HG03064 (cell line): ENCODE results near the gene GPN2.
A peak's percentile ranks its signal among the peaks of the same experiment; 100 is the strongest.
"Not testable (repeated sequence)": the region's sequence is repeated elsewhere in the genome, so short reads cannot be mapped to it uniquely, and the experiment has no call there.

ENCODE experiments used
- ATAC-seq: cut with Tn5 transposase; IDR thresholded peaks from one replicate; pipeline ENCODE4 v1.9.1; 2021; ENCODE audit warnings: low read depth; ENCODE audit not compliant: unreplicated experiment

Gene GPN2

DNA sequence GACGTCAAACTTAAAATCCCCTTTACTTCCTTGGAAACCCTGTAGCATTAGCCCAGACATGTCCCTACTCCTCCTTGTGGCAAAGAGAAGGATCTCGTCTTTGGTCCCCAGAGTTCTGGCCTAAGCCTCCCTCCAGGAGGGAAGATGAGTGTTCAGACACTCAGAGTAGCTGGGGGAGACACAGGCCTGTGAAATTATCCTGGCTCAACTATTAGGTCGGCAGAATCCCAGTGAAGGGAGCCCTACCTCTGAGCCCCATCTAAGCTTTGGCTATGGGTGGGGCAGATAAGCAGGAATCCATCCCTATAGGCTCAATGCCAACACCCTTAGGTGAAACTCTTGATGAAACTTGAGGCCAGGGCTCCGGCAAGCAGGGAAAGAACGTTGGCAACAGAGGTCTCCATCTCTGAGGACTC, 28.8 kb downstream of the GPN2 start:
- no peak for ATAC-seq

DNA sequence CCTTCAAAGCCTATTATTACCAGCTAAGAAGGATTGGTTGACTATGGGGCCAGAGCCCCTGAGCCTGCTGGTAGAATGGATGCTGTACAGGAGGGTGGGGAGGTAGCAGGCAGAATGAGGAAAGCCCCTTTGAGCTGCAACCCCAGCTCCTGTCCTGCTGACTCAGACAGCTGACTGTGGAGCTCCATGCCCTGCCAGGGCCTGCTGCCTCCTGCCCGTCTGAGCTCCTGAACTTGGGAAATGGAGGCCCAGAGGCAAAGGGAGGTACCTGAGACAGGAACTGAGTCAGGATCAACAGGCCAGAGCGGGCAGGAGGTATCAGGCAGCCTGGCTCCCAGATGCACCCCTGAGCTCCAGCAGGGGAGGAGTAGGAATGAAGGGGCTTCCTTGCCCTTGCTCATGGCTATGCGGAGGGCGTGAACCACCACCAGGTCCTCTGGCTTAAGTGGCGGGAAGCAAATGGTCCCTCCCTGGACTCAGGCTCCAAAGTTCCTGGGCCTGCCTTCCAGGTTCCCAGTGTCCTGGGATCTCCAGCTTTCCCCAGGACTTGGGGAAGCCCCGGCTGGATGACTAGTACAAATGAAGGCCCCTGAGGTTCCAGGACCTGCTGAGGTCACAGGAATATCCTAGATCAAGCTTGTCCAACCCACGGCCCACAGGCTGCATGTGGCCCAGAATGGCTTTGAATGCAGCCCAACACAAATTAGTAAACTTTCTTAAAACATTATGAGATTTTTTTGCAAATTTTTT, 31.0 kb downstream of the GPN2 start:
- no peak for ATAC-seq

DNA sequence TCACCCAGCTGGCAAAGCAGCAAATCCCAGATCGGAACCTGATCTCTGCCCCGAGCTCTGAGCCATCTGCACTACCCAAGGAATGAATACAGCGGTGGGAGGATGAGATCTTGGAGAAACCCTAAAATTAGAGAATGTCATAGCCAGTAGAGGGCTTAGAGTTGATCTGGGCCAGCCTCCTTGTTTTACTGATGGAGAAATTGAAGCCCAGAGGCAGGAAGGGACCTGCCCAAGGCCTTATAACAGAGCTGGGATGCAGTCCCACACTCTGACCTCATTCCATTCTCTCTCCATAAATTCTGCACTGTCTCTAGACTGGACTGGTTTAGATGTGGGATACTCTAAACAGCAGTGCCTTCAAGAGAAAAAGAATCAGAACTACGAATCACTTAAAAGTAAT, 31.9 kb downstream of the GPN2 start:
- ATAC-seq, result no peak

- ATAC-seq, result no peak
These were observed 32.5 kb downstream of the GPN2 start for GRCh38 chr1:26857473-26858060.

GRCh38 chr1:26856604-26857469, 33.2 kb downstream of the GPN2 start:
- no peak for ATAC-seq

DNA sequence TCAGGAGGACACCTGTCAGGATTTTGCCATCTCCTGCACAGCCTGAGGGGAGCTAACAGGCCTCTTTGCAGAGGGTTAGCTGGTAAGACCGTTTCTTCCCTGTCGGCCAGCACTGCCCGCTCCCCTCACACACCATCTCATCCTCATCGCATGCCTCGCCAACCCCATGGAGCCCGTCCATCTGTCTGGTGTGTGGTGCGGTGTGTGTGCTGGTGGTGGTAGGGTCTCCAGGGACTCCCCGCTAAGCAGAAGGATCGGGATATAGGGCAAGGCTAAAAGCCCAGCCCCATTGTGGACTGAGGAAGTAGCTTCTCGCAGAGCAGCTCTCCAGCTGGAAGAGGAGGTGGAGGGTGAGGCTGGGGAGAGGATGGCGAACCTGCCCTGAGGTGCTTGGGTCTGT, 33.9 kb downstream of the GPN2 start:
- ATAC-seq, result no peak

DNA sequence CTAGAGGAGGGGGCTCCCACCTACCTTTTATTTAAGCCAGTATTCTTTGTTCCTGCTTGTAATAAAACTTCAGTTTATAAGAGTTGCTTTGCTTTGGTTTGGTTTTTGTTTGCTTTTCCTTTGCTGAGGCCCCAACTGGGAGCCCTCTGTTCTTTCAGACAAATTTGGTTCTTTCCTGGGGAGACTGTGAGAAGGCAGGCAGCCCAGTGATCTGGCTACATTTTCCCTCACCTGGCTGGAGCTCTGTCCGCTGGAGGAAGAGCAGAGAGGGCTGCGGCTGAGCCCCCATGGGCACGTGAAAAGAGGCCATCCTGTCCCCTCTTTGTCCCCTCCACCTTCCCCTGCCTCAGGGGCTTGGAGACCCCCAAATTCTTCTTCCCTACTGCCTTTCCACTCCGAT, 34.4 kb downstream of the GPN2 start:
- no peak for ATAC-seq

- no peak for ATAC-seq
These were observed 35.2 kb downstream of the GPN2 start for GRCh38 chr1:26854906-26855305.

- no peak for ATAC-seq
These were observed 36.5 kb downstream of the GPN2 start for GRCh38 chr1:26853600-26853999.

GRCh38 chr1:26853156-26853555, 36.9 kb downstream of the GPN2 start:
- ATAC-seq, result no peak

GRCh38 chr1:26852701-26853100, 37.4 kb downstream of the GPN2 start:
- ATAC-seq, result no peak

- ATAC-seq, result no peak
These were observed 38.9 kb downstream of the GPN2 start for GRCh38 chr1:26851106-26851684.

- no peak for ATAC-seq
These were observed 40.9 kb downstream of the GPN2 start for GRCh38 chr1:26848941-26849774.

- no peak for ATAC-seq
These were observed 41.6 kb downstream of the GPN2 start for GRCh38 chr1:26848499-26848898.

DNA sequence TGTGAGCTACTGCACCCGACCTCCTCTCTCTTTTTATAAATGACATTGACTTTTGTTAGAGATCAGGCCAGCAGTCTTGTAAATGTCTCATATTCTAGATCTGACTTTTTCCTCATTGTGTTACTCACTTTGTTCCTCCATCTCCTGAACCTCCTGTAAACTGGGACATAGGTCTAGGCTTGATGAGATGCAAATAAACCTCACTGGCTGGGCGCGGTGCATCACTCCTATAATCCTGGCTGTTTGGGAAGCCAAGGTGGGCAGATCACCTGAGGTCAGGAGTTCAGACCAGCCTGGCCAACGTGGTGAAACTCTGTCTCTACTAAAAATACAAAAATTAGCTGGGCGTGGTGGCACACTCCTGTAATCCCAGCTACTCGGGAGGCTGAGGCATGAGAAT, 42.3 kb downstream of the GPN2 start:
- ATAC-seq, result not testable (repeated sequence)

DNA sequence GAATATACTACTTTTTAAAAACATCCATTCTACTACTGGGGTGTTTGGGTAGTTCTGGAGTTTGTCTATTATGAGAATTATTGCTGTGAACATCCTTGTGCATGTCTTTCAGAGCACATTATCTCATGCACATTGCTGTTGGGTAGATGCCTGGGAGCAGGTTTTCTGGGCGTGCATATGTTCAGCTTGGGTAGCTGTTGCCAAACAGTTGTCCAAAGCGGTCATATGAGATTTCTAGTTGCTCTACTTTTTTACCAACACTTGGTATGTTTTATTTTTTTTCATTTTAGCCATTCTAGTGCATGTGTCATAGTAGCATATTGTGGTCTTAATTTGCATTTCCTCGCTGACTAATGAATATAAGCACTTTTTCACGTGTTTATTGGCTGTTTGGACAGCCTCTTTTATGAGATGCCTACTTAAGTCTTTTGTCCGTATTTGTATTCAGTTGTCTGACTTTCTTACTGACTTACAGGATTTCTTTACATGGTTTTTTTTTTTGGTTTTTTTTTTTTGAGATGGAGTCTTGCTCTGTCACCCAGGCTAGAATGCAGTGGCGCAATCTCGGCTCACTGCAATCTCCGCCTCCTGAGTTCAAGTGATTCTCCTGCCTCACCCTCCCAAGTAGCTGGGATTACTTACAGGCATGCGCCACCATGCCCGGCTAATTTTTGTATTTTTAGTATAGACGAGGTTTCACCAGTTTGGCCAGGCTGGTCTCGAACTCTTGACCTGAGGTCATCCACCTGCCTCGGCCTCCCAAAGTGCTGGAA, 45.5 kb downstream of the GPN2 start:
- no peak for ATAC-seq

GRCh38 chr1:26839779-26840178, 50.3 kb downstream of the GPN2 start:
- ATAC-seq, result no peak

DNA sequence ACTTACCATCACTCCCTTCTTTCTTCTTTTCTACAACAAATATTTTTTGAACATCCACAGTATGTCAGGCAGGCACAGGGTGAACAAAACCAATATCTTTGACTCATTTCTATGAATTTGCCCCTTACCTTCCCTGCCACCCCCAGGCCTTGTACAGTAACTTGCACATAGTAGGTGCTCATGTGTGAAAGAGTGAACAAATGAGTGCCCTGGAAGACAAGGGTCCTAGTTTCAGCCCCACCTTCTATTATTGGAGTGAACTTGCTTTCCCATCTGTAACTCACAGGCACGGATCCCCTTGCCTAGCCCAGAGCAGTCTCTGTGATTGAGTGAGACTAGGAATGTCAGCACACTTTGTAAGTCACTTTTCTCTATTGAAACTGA, 50.8 kb downstream of the GPN2 start:
- no peak for ATAC-seq

- peak; percentile 82 for ATAC-seq
These were observed 51.4 kb downstream of the GPN2 start for GRCh38 chr1:26838474-26839338.
